Skeletal muscle satellite cell (primary cell): ENCODE measurements around the gene MYBPC3.

Experiments
- H3K27me3 ChIP-seq: 2 replicates; pipeline ENCODE4 v1.7.0; 2013; ENCODE audit warnings: low read length; ENCODE audit not compliant: control insufficient read depth, insufficient read depth
- H3K36me3 ChIP-seq: 2 replicates; pipeline ENCODE4 v1.7.0; 2013; ENCODE audit warnings: mild to moderate bottlenecking, control low read depth, low read length; ENCODE audit not compliant: insufficient read depth
- H3K4me1 ChIP-seq: 2 replicates; pipeline ENCODE4 v1.7.0; 2013; ENCODE audit warnings: low read length; ENCODE audit not compliant: control insufficient read depth, insufficient read depth
- H3K4me2 ChIP-seq: 2 replicates; pipeline ENCODE4 v1.7.0; 2013; ENCODE audit warnings: mild to moderate bottlenecking, low read length
- H3K4me3 ChIP-seq: 2 replicates; pipeline ENCODE4 v1.7.0; 2013; ENCODE audit warnings: low read length
- H3K9ac ChIP-seq: 2 replicates; pipeline ENCODE4 v1.7.0; 2013; ENCODE audit warnings: mild to moderate bottlenecking, low read depth, low read length, moderate library complexity
- H3K9me3 ChIP-seq: replicated peaks from 2 replicates; pipeline ENCODE4 v1.7.0; 2013; ENCODE audit warnings: mild to moderate bottlenecking, control low read depth, low read length

The MYBPC3 gene

GRCh38 chr11:47379317-47379716, 26.8 kb upstream of the MYBPC3 start:
- Histone ChIP-seq H3K9me3 (no peaks in the 10 kb centered on the region), H3K9ac (no peak overlapping the region), H3K4me3 (no peak overlapping the region), H3K4me1 (peaks cover 4% of the 10 kb centered on the region), H3K27me3 (no peaks in the 10 kb centered on the region), H3K36me3 (no peaks in the 10 kb centered on the region), H3K4me2 (no peak overlapping the region)

GRCh38 chr11:47378836-47379170, 26.3 kb upstream of the MYBPC3 start:
- H3K4me2 ChIP-seq = no peak overlapping the region
- H3K27me3 ChIP-seq = no peaks in the 10 kb centered on the region
- H3K36me3 ChIP-seq = no peaks in the 10 kb centered on the region
- H3K9me3 ChIP-seq = no peaks in the 10 kb centered on the region
- H3K4me1 ChIP-seq = peaks cover 8% of the 10 kb centered on the region
- no peak overlapping the region for H3K9ac ChIP-seq
- no peak overlapping the region for H3K4me3 ChIP-seq

GRCh38 chr11:47378010-47378835, 25.7 kb upstream of the MYBPC3 start, which contains the start of gene SPI1:
Gene SPI1, minus strand, starts transcription at chr11:47378547. Its CDS starts 194 bp downstream, at chr11:47378353.
- no peak within 1 kb of the TSS for H3K9ac ChIP-seq
- H3K36me3 ChIP-seq = no peaks in the 10 kb centered on the region
- H3K27me3 ChIP-seq = no peaks in the 10 kb centered on the region
- peaks cover 8% of the 10 kb centered on the region for H3K4me1 ChIP-seq
- no peaks in the 10 kb centered on the region for H3K9me3 ChIP-seq
- H3K4me2 ChIP-seq = no peak within 1 kb of the TSS
- H3K4me3 ChIP-seq = no peak within 1 kb of the TSS

GRCh38 chr11:47377571-47378009, 25.1 kb upstream of the MYBPC3 start:
- Histone ChIP-seq H3K4me3 (no peak overlapping the region), H3K9ac (no peak overlapping the region), H3K27me3 (no peaks in the 10 kb centered on the region)

GRCh38 chr11:47376525-47377371, 24.2 kb upstream of the MYBPC3 start:
- no peak overlapping the region for H3K9ac ChIP-seq
- no peaks in the 10 kb centered on the region for H3K27me3 ChIP-seq
- no peaks in the 10 kb centered on the region for H3K36me3 ChIP-seq
- H3K4me2 ChIP-seq = no peak overlapping the region
- H3K4me1 ChIP-seq = peaks cover 8% of the 10 kb centered on the region
- no peaks in the 10 kb centered on the region for H3K9me3 ChIP-seq
- H3K4me3 ChIP-seq = no peak overlapping the region

More at GRCh38 chr11:47377571-47378009, 25.1 kb upstream of the MYBPC3 start:
- Histone ChIP-seq H3K36me3 (no peaks in the 10 kb centered on the region), H3K4me2 (no peak overlapping the region), H3K9me3 (no peaks in the 10 kb centered on the region), H3K4me1 (peaks cover 8% of the 10 kb centered on the region)

GRCh38 chr11:47376107-47376524, 23.6 kb upstream of the MYBPC3 start:
- H3K4me3 ChIP-seq = no peak overlapping the region
- H3K4me2 ChIP-seq = no peak overlapping the region
- peaks cover 8% of the 10 kb centered on the region for H3K4me1 ChIP-seq
- no peak overlapping the region for H3K9ac ChIP-seq
- H3K27me3 ChIP-seq = no peaks in the 10 kb centered on the region
- no peaks in the 10 kb centered on the region for H3K36me3 ChIP-seq
- H3K9me3 ChIP-seq = no peaks in the 10 kb centered on the region

- Histone ChIP-seq H3K4me2 (no peak overlapping the region), H3K9me3 (no peaks in the 10 kb centered on the region), H3K36me3 (no peaks in the 10 kb centered on the region), H3K9ac (no peak overlapping the region), H3K27me3 (no peaks in the 10 kb centered on the region), H3K4me3 (no peak overlapping the region), H3K4me1 (peaks cover 8% of the 10 kb centered on the region)
These were observed 23.1 kb upstream of the MYBPC3 start for GRCh38 chr11:47375546-47376085.

- Histone ChIP-seq H3K27me3 (no peaks in the 10 kb centered on the region), H3K4me3 (no peak overlapping the region), H3K9ac (no peak overlapping the region), H3K4me1 (peaks cover 8% of the 10 kb centered on the region), H3K36me3 (no peaks in the 10 kb centered on the region), H3K4me2 (no peak overlapping the region), H3K9me3 (no peaks in the 10 kb centered on the region)
These were observed 22.5 kb upstream of the MYBPC3 start for GRCh38 chr11:47375020-47375419.

GRCh38 chr11:47374720-47375019, 22.2 kb upstream of the MYBPC3 start:
- Histone ChIP-seq H3K36me3 (no peaks in the 10 kb centered on the region), H3K4me3 (no peak overlapping the region), H3K4me1 (peaks cover 8% of the 10 kb centered on the region), H3K9ac (no peak overlapping the region), H3K27me3 (peaks cover 3% of the 10 kb centered on the region), H3K4me2 (no peak overlapping the region), H3K9me3 (no peaks in the 10 kb centered on the region)

GRCh38 chr11:47373876-47374719, 21.6 kb upstream of the MYBPC3 start:
- no peak overlapping the region for H3K4me2 ChIP-seq
- peaks cover 3% of the 10 kb centered on the region for H3K27me3 ChIP-seq
- H3K9me3 ChIP-seq = no peaks in the 10 kb centered on the region
- H3K4me3 ChIP-seq = no peak overlapping the region
- H3K4me1 ChIP-seq = peaks cover 8% of the 10 kb centered on the region
- H3K9ac ChIP-seq = no peak overlapping the region
- no peaks in the 10 kb centered on the region for H3K36me3 ChIP-seq

- Histone ChIP-seq H3K4me2 (no peak overlapping the region), H3K9me3 (no peaks in the 10 kb centered on the region), H3K9ac (no peak overlapping the region), H3K4me3 (no peak overlapping the region), H3K36me3 (no peaks in the 10 kb centered on the region), H3K27me3 (peaks cover 10% of the 10 kb centered on the region), H3K4me1 (peaks cover 8% of the 10 kb centered on the region)
These were observed 19.9 kb upstream of the MYBPC3 start for GRCh38 chr11:47372422-47372821.
